PC-3 (cell line): Measurements from ENCODE around the gene U2AF1L4. TPM values are rescaled to one million over a fixed set of nuclear protein-coding genes. Genes with fewer than 3 reads are reported as not detected.

Source experiments
- ATAC-seq: fragments of 200-7000 bp; cut with Tn5 transposase; 2 replicates; pipeline ENCODE4 v1.9.1; 2020; ENCODE audit warnings: mild to moderate bottlenecking, moderate library complexity
- BruUV-seq: library from RNA; stranded (reverse); fragments of 400-500 nt; replicated peaks from 2 replicates; lab custom pipeline; 2021; lab: Mats Ljungman, UMichigan
- CTCF ChIA-PET: fragments of 300-600 bp; sonication (Branson Sonifier 250); formaldehyde crosslinking; loops from one replicate; lab custom pipeline; 2022; ENCODE audit warnings: antibody characterized with exemption; lab: Charles Lee
- POLR2A ChIA-PET: fragments of 300-600 bp; sonication (Branson Sonifier 250); formaldehyde crosslinking; loops from one replicate; lab custom pipeline; 2022; ENCODE audit warnings: antibody characterized with exemption; ENCODE audit not compliant: unreplicated experiment; lab: Charles Lee
- DNase-seq: peaks from one replicate; pipeline ENCODE4 v3.0.0-alpha.2; 2015
- H2AFZ ChIP-seq: fragments of 300-600 bp; sonication (generic); 2 replicates; pipeline ENCODE4 v1.6.0; 2016; ENCODE audit warnings: antibody characterized with exemption, low read length
- H3F3A ChIP-seq: fragments of 300-600 bp; sonication (generic); one replicate; pipeline ENCODE4 v1.6.0; 2017; ENCODE audit warnings: antibody characterized with exemption, low read length, control low read depth, mild to moderate bottlenecking; ENCODE audit not compliant: unreplicated experiment
- H3K27ac ChIP-seq: fragments of 300-600 bp; sonication (generic); 2 replicates; pipeline ENCODE4 v1.5.1; 2016; ENCODE audit warnings: mild to moderate bottlenecking, low read length
- H3K27me3 ChIP-seq: fragments of 300-600 bp; sonication (generic); 2 replicates; pipeline ENCODE4 v1.6.1; 2016; ENCODE audit warnings: low read length, mixed read lengths
- H3K36me3 ChIP-seq: fragments of 300-600 bp; sonication (generic); 2 replicates; pipeline ENCODE4 v1.6.1; 2016; ENCODE audit warnings: low read depth, mixed run types, low read length, mixed read lengths
- H3K4me1 ChIP-seq: fragments of 300-600 bp; sonication (generic); 2 replicates; pipeline ENCODE4 v1.5.1; 2016; ENCODE audit warnings: low read length; ENCODE audit not compliant: insufficient read depth
- H3K4me2 ChIP-seq: fragments of 300-600 bp; sonication (generic); 2 replicates; pipeline ENCODE4 v1.6.0; 2016; ENCODE audit warnings: low read length
- H3K4me3 ChIP-seq: fragments of 300-600 bp; sonication (generic); 2 replicates; pipeline ENCODE4 v1.5.1; 2016; ENCODE audit warnings: mild to moderate bottlenecking, low read length, mixed read lengths
- H3K79me2 ChIP-seq: fragments of 300-600 bp; sonication (generic); 2 replicates; pipeline ENCODE4 v1.6.1; 2017; ENCODE audit warnings: low read length, mixed read lengths
- H3K9ac ChIP-seq: fragments of 300-600 bp; sonication (generic); 2 replicates; pipeline ENCODE4 v1.6.0; 2016; ENCODE audit warnings: mild to moderate bottlenecking, low read length
- H3K9me2 ChIP-seq: fragments of 300-600 bp; sonication (generic); replicated peaks from 2 replicates; pipeline ENCODE4 v1.6.1; 2016; ENCODE audit warnings: mixed run types, low read length, mixed read lengths
- H3K9me3 ChIP-seq: fragments of 300-600 bp; sonication (generic); 2 replicates; pipeline ENCODE4 v1.6.1; 2016; ENCODE audit warnings: low read length, mixed read lengths
- H4K20me1 ChIP-seq: fragments of 300-600 bp; sonication (generic); 2 replicates; pipeline ENCODE4 v1.6.1; 2016; ENCODE audit warnings: low read length, mixed read lengths
- EZH2 ChIP-seq: fragments of 300-600 bp; sonication (generic); IDR thresholded peaks from one replicate; pipeline ENCODE4 v1.6.1; 2017; ENCODE audit warnings: antibody characterized with exemption, mild to moderate bottlenecking, low read length; ENCODE audit not compliant: unreplicated experiment
- EZH2phosphoT487 ChIP-seq: fragments of 300-600 bp; sonication (generic); IDR thresholded peaks from 2 replicates; pipeline ENCODE4 v1.6.1; 2018; ENCODE audit warnings: mild to moderate bottlenecking, antibody characterized with exemption, low read length, borderline replicate concordance
- intact Hi-C: fragments of 100-400 bp; cut with micrococcal nuclease; formaldehyde crosslinking; loops from 2 replicates; pipeline ENCODE4 v1.9.0; 2023
- total RNA-seq: library from RNA; depleted of rRNA; stranded (reverse); fragments of >200 nt; gene quantifications from 2 replicates; pipeline ENCODE4 v1.2.3, GENCODE V29; 2014
- TF ChIP-seq, protein P1 (sequence below): fragments of 300-600 bp; sonication (generic); conservative IDR thresholded peaks from 2 replicates; pipeline ENCODE4 v1.5.1; 2017; ENCODE audit warnings: antibody characterized with exemption, low read depth, mild to moderate bottlenecking, low read length

The U2AF1L4 gene
- total RNA-seq, 1 experiment from 2014 or later: 7.8 TPM

- H3K27ac ChIP-seq: 0 out of 2 replicates have a peak overlapping the region, but pooled peaks have one; percentile 1
- peak overlapping the region; percentile 51; the same call in 1 of the 2 replicates for H2AFZ ChIP-seq
- H3K4me1 ChIP-seq: peaks cover 20% of the 10 kb centered on the region; the same call in 1 of the 2 replicates
- intact Hi-C loops: loop anchor here (5.0 to 10.0 kb wide), 2 partner anchors 171 to 216 kb away; partner anchors contain the start of genes LRFN3 and TMEM147
- DNase-seq (peak; percentile 9), ATAC-seq (no peak)
- BruUV-seq: no TSS peak
- ChIA-PET CTCF (no interaction called here), POLR2A (interaction anchor here (0.5 kb wide), 1 partner anchor 64 kb away, joined by 13 read pairs; no protein-coding TSS in a partner anchor)
- no peaks in the 10 kb centered on the region; the same call in 1 of the 2 replicates for H3K36me3 ChIP-seq
- no peaks in the 10 kb centered on the region for H3K27me3 ChIP-seq
- no peaks in the 10 kb centered on the region for H3F3A ChIP-seq
- peak overlapping the region; percentile 95 for H3K4me3 ChIP-seq
- TF ChIP-seq EZH2phosphoT487 (no peak), EZH2 (no peak)
- TF ChIP-seq, protein P1, sequence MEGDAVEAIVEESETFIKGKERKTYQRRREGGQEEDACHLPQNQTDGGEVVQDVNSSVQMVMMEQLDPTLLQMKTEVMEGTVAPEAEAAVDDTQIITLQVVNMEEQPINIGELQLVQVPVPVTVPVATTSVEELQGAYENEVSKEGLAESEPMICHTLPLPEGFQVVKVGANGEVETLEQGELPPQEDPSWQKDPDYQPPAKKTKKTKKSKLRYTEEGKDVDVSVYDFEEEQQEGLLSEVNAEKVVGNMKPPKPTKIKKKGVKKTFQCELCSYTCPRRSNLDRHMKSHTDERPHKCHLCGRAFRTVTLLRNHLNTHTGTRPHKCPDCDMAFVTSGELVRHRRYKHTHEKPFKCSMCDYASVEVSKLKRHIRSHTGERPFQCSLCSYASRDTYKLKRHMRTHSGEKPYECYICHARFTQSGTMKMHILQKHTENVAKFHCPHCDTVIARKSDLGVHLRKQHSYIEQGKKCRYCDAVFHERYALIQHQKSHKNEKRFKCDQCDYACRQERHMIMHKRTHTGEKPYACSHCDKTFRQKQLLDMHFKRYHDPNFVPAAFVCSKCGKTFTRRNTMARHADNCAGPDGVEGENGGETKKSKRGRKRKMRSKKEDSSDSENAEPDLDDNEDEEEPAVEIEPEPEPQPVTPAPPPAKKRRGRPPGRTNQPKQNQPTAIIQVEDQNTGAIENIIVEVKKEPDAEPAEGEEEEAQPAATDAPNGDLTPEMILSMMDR: no peak
- H4K20me1 ChIP-seq: 0 out of 2 replicates have a peak, but pooled peaks cover 3% of the 10 kb centered on the region
- no peaks in the 10 kb centered on the region for H3K9me2 ChIP-seq
- peak overlapping the region; percentile 87 for H3K9ac ChIP-seq
- H3K4me2 ChIP-seq: peak overlapping the region; percentile 98
- peaks cover 33% of the 10 kb centered on the region for H3K79me2 ChIP-seq
- H3K9me3 ChIP-seq: no peaks in the 10 kb centered on the region
These were observed 26.7 kb downstream of the U2AF1L4 start for GRCh38 chr19:35718345-35719041.

GRCh38 chr19:35717665-35718344 is 27.4 kb downstream of the U2AF1L4 start, which contains the start of gene KMT2B:
TSS of gene KMT2B (plus strand) at chr19:35718003. CDS start at chr19:35718019, 16 bp downstream.
- no peaks in the 10 kb centered on the region for H3K9me3 ChIP-seq
- POLR2A ChIA-PET: no interaction called here
- no peaks in the 10 kb centered on the region; the same call in 1 of the 2 replicates for H3K36me3 ChIP-seq
- H3K27me3 ChIP-seq: no peaks in the 10 kb centered on the region
- intact Hi-C loops: loop anchor here (1.0 to 10.0 kb wide), 5 partner anchors 15 to 217 kb away; partner anchors contain the start of genes LRFN3, PSENEN, TMEM147 and U2AF1L4
- peaks cover 20% of the 10 kb centered on the region; the same call in 1 of the 2 replicates for H3K4me1 ChIP-seq
- peak within 1 kb of the TSS; percentile 87 for H3K9ac ChIP-seq
- CTCF ChIA-PET: no interaction called here
- DNase-seq (peak; percentile 89), ATAC-seq (peak; percentile 59)
- H3K9me2 ChIP-seq: no peaks in the 10 kb centered on the region
- peak within 1 kb of the TSS; percentile 97 for H2AFZ ChIP-seq
- peak within 1 kb of the TSS; percentile 50 for H3K27ac ChIP-seq
- no peaks in the 10 kb centered on the region for H3F3A ChIP-seq
- BruUV-seq: no TSS peak
- H3K4me2 ChIP-seq: peak within 1 kb of the TSS; percentile 98
- H3K4me3 ChIP-seq: peak within 1 kb of the TSS; percentile 95
- TF ChIP-seq, protein P1: no peak
- TF ChIP-seq EZH2 (no peak), EZH2phosphoT487 (no peak)
- peaks cover 33% of the 10 kb centered on the region for H3K79me2 ChIP-seq
- 0 out of 2 replicates have a peak, but pooled peaks cover 3% of the 10 kb centered on the region for H4K20me1 ChIP-seq
